ENCODE measurements around the gene HFE.

GRCh38 chr6:26105842-26106241 lies 18.6 kb downstream of the HFE start:
- TF ChIP-seq, protein P1, sequence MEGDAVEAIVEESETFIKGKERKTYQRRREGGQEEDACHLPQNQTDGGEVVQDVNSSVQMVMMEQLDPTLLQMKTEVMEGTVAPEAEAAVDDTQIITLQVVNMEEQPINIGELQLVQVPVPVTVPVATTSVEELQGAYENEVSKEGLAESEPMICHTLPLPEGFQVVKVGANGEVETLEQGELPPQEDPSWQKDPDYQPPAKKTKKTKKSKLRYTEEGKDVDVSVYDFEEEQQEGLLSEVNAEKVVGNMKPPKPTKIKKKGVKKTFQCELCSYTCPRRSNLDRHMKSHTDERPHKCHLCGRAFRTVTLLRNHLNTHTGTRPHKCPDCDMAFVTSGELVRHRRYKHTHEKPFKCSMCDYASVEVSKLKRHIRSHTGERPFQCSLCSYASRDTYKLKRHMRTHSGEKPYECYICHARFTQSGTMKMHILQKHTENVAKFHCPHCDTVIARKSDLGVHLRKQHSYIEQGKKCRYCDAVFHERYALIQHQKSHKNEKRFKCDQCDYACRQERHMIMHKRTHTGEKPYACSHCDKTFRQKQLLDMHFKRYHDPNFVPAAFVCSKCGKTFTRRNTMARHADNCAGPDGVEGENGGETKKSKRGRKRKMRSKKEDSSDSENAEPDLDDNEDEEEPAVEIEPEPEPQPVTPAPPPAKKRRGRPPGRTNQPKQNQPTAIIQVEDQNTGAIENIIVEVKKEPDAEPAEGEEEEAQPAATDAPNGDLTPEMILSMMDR (IDR thresholded peaks at IDR 0.05): no peak
- no peak for TF ChIP-seq POLR2A (IDR thresholded peaks at IDR 0.05)

Measured in right lobe of liver (tissue), 4 donors.